CD14-positive monocyte (primary cell): ENCODE results near the gene GRIN1. TPM values are rescaled to one million over a fixed set of nuclear protein-coding genes. Genes with fewer than 3 reads are reported as not detected.

Experiments used
- DNase-seq, 3 donors: peaks; one replicate each; pipeline ENCODE4 v3.0.0-alpha.2; 2011 to 2022
- H2AFZ ChIP-seq: 2 replicates; pipeline ENCODE4 v1.6.0; 2012; ENCODE audit warnings: mild to moderate bottlenecking, low read depth, low read length, inconsistent platforms; ENCODE audit not compliant: insufficient read depth, poor library complexity, severe bottlenecking
- H3K27ac ChIP-seq, 2 donors: 1 replicate in 1 of 2; 2 replicates in 1 of 2; pipeline ENCODE4 v1.5.1; 2012 to 2013; ENCODE audit warnings: low read length in 2 of 2, control low read depth in 1 of 2, inconsistent platforms in 1 of 2, low read depth in 1 of 2, mild to moderate bottlenecking in 1 of 2
- H3K27me3 ChIP-seq, 2 donors: one replicate each; pipeline versions ENCODE4 v1.6.0 to v1.6.1; 2011 to 2013; ENCODE audit warnings: low read length in 2 of 2; ENCODE audit not compliant: control insufficient read depth in 2 of 2, insufficient read depth in 2 of 2
- H3K36me3 ChIP-seq, 2 donors: replicated peaks in 1 of 2; 1 replicate in 1 of 2; 2 replicates in 1 of 2; pipeline versions ENCODE4 v1.5.1 to v1.6.1; 2012 to 2013; ENCODE audit warnings: low read length in 2 of 2, control low read depth in 1 of 2, inconsistent platforms in 1 of 2, mild to moderate bottlenecking in 1 of 2; ENCODE audit not compliant: insufficient read depth in 2 of 2, control insufficient read depth in 1 of 2
- H3K4me1 ChIP-seq, 2 donors: 1 replicate in 1 of 2; 2 replicates in 1 of 2; pipeline versions ENCODE4 v1.5.1 to v1.6.1; 2012 to 2013; ENCODE audit warnings: low read length in 2 of 2, control low read depth in 1 of 2, inconsistent platforms in 1 of 2, mild to moderate bottlenecking in 1 of 2, moderate library complexity in 1 of 2; ENCODE audit not compliant: insufficient read depth in 2 of 2, control insufficient read depth in 1 of 2
- H3K4me2 ChIP-seq: replicated peaks from 2 replicates; pipeline ENCODE3; 2012; ENCODE audit warnings: low read length, moderate library complexity, mild to moderate bottlenecking; ENCODE audit not compliant: poor library complexity, severe bottlenecking; ENCODE audit errors: extremely low read depth
- H3K4me3 ChIP-seq, 3 experiments: fragments of 200-600 bp in 1 of 3; sonication (generic) in 1 of 3; replicated peaks in 1 of 3; 1 replicate in 2 of 3; 2 replicates in 1 of 3; pipeline ENCODE4 v1.5.1; 2011 to 2013; ENCODE audit warnings: low read length in 3 of 3, mild to moderate bottlenecking in 3 of 3, control low read depth in 2 of 3, low read depth in 2 of 3, inconsistent platforms in 1 of 3, moderate library complexity in 1 of 3
- H3K79me2 ChIP-seq: 2 replicates; pipeline ENCODE4 v1.6.0; 2012; ENCODE audit warnings: mild to moderate bottlenecking, control low read depth, inconsistent platforms, low read length, moderate library complexity; ENCODE audit not compliant: insufficient read depth
- H3K9ac ChIP-seq: 2 replicates; pipeline ENCODE4 v1.6.0; 2017; ENCODE audit warnings: low read length, mild to moderate bottlenecking; ENCODE audit not compliant: insufficient read depth, poor library complexity, severe bottlenecking
- H3K9me3 ChIP-seq, 2 donors: replicated peaks in 1 of 2; 1 replicate in 1 of 2; 2 replicates in 1 of 2; pipeline versions ENCODE4 v1.5.1 to v1.6.1; 2012 to 2013; ENCODE audit warnings: low read length in 2 of 2, control low read depth in 1 of 2; ENCODE audit not compliant: control insufficient read depth in 1 of 2, insufficient read depth in 1 of 2
- H4K20me1 ChIP-seq: 2 replicates; pipeline ENCODE4 v1.6.0; 2012; ENCODE audit warnings: mild to moderate bottlenecking, low read length, control low read depth, moderate library complexity; ENCODE audit not compliant: insufficient read depth
- H3K27ac Mint-ChIP-seq, 7 donors: one replicate each; pipeline ENCODE4 v1.8.0; 2020; ENCODE audit warnings: mild to moderate bottlenecking in 7 of 7, mixed read lengths in 7 of 7, moderate library complexity in 6 of 7, inconsistent platforms in 2 of 7
- H3K27me3 Mint-ChIP-seq, 3 donors: one replicate each; pipeline ENCODE4 v1.8.0; 2021 to 2022; ENCODE audit warnings: low read depth in 3 of 3, mild to moderate bottlenecking in 3 of 3, mixed read lengths in 3 of 3, moderate library complexity in 3 of 3, inconsistent platforms in 1 of 3
- H3K36me3 Mint-ChIP-seq, 2 donors: one replicate each; pipeline ENCODE4 v1.8.0; 2020; ENCODE audit warnings: mixed read lengths in 2 of 2, inconsistent platforms in 1 of 2, mild to moderate bottlenecking in 1 of 2
- H3K4me1 Mint-ChIP-seq: one replicate; pipeline ENCODE4 v1.8.0; 2020; ENCODE audit warnings: mild to moderate bottlenecking, mixed read lengths
- H3K4me3 Mint-ChIP-seq, 2 donors: one replicate each; pipeline ENCODE4 v1.8.0; 2020; ENCODE audit warnings: mild to moderate bottlenecking in 2 of 2, mixed read lengths in 2 of 2, moderate library complexity in 1 of 2
- H3K9me3 Mint-ChIP-seq, 7 donors: one replicate each; pipeline ENCODE4 v1.8.0; 2020 to 2022; ENCODE audit warnings: mixed read lengths in 7 of 7, mild to moderate bottlenecking in 6 of 7, moderate library complexity in 6 of 7, inconsistent platforms in 2 of 7
- WGBS: methylation state at CpG from one replicate; pipeline ENCODE4 v1.1.5; 2013; ENCODE audit warnings: missing lambda C conversion rate; ENCODE audit not compliant: insufficient coverage; 5-methylcytosine and 5-hydroxymethylcytosine counted together
- intact Hi-C, 2 donors: fragments of 100-400 bp; cut with micrococcal nuclease; formaldehyde crosslinking; loops; one replicate each; pipeline versions ENCODE4 v1.15.0 to v1.15.1; 2023
- polyA plus RNA-seq, 3 donors: library from polyadenylated mRNA; depleted of rRNA in 1 of 3; unstranded in 2 of 3; stranded (reverse) in 1 of 3; fragments of 300-500 nt in 2 of 3; fragments of >200 nt in 1 of 3; fragmentation: Illumina TruSeq in 2 of 3; gene quantifications; 1 replicate in 2 of 3; 2 replicates in 1 of 3; pipeline ENCODE4 v1.2.3, GENCODE V29; 2012 to 2021
- TF ChIP-seq, protein P1 (sequence below): fragments of 200-600 bp; IDR thresholded peaks from one replicate; pipeline ENCODE4 v1.8.0; 2022; ENCODE audit warnings: antibody characterized with exemption, mild to moderate bottlenecking

GRIN1 gene
- polyA plus RNA-seq, 3 donors: not detected

DNA sequence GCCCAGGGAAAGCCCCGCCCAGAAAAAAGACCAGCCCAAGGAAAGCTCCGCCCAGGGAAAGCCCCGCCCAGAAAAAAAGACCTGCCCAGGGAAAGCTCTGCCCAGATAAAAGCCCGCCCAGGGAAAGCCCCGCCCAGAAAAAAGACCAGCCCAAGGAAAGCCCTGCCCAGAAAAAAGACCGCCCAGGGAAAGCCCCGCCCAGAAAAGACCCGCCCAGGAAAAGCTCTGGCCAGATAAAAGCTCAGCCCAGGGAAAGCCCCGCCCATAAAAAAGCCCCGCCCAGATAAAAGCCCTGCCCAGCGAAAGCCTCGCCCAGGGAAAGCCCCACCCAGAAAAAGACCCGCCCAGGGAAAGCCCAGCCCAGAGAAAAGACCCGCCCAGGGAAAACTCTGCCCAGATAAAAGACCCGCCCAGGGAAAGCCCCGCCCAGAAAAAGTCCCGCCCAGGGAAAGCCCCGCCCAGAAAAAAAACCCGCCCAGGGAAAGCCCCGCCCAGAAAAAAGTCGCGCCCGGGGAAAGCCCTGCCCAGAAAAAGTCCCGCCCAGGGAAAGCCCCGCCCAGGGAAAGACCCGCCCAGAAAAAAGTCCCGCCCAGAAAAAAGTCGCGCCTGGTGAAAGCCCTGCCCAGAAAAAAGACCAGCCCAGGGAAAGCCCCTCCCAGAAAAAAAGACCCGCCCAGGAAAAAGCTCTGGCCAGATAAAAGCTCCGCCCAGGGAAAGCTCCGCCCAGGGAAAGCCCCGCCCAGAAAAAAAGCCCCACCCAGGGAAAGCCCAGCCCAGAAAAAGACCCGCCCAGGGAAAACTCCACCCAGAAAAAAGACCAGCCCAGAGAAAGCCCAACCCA lies 11.9 kb downstream of the GRIN1 start:
- no peaks in the 10 kb centered on the region for H4K20me1 ChIP-seq
- Mint-ChIP-seq H3K27ac (peak overlapping the region in 3 of 7 donors; percentile 19 to 65 (median 46)), H3K4me3 (no peak overlapping the region), H3K36me3 (no peaks in the 10 kb centered on the region), H3K4me1 (no peaks in the 10 kb centered on the region), H3K27me3 (peaks cover 14 to 39% (median 31%) of the 10 kb centered on the region in 3 donors), H3K9me3 (peaks cover 5 to 20% (median 12%) of the 10 kb centered on the region in 7 donors)
- TF ChIP-seq, protein P1, sequence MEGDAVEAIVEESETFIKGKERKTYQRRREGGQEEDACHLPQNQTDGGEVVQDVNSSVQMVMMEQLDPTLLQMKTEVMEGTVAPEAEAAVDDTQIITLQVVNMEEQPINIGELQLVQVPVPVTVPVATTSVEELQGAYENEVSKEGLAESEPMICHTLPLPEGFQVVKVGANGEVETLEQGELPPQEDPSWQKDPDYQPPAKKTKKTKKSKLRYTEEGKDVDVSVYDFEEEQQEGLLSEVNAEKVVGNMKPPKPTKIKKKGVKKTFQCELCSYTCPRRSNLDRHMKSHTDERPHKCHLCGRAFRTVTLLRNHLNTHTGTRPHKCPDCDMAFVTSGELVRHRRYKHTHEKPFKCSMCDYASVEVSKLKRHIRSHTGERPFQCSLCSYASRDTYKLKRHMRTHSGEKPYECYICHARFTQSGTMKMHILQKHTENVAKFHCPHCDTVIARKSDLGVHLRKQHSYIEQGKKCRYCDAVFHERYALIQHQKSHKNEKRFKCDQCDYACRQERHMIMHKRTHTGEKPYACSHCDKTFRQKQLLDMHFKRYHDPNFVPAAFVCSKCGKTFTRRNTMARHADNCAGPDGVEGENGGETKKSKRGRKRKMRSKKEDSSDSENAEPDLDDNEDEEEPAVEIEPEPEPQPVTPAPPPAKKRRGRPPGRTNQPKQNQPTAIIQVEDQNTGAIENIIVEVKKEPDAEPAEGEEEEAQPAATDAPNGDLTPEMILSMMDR: no peak
- peaks cover 0 to 15% of the 10 kb centered on the region in 2 donors for H3K9me3 ChIP-seq
- intact Hi-C loops: no loop called here
- H3K79me2 ChIP-seq: no peaks in the 10 kb centered on the region
- no peak overlapping the region for H3K27ac ChIP-seq
- DNase-seq: peak; percentile 2 to 76 (median 15)
- 17% methylated on average over 10 of the region's 34 CpGs for WGBS
- no peak overlapping the region for H2AFZ ChIP-seq
- no peak overlapping the region for H3K9ac ChIP-seq
- no peaks in the 10 kb centered on the region for H3K4me1 ChIP-seq
- no peak overlapping the region for H3K4me2 ChIP-seq
- no peak overlapping the region for H3K4me3 ChIP-seq
- no peaks in the 10 kb centered on the region for H3K36me3 ChIP-seq
- peaks cover 0 to 12% of the 10 kb centered on the region in 2 donors for H3K27me3 ChIP-seq

- Histone ChIP-seq H4K20me1 (no peaks in the 10 kb centered on the region), H3K4me3 (no peak overlapping the region), H3K4me1 (peaks cover 5 to 8% of the 10 kb centered on the region in 2 donors), H3K4me2 (no peak overlapping the region), H3K27ac (no peak overlapping the region), H3K79me2 (no peaks in the 10 kb centered on the region), H3K36me3 (no peaks in the 10 kb centered on the region), H3K27me3 (peaks cover 6 to 29% of the 10 kb centered on the region in 2 donors), H2AFZ (no peak overlapping the region), H3K9me3 (peaks cover 5 to 21% of the 10 kb centered on the region in 2 donors), H3K9ac (no peak overlapping the region)
- no peak for DNase-seq
- TF ChIP-seq, protein P1: no peak
- Mint-ChIP-seq H3K27ac (no peak overlapping the region), H3K4me1 (peaks cover 3% of the 10 kb centered on the region), H3K27me3 (peaks cover 26 to 50% (median 40%) of the 10 kb centered on the region in 3 donors), H3K9me3 (peaks cover 7 to 25% (median 16%) of the 10 kb centered on the region in 7 donors), H3K36me3 (no peaks in the 10 kb centered on the region), H3K4me3 (no peak overlapping the region)
- intact Hi-C loops: no loop called here
- WGBS: 89% methylated on average over 7 of the region's 7 CpGs
Observed at GRCh38 chr9:137152844-137153405, 14.0 kb downstream of the GRIN1 start.
